GM13977 (cell line): Measurements from ENCODE around the gene NES.

Experiments
- DNase-seq: peaks from one replicate; pipeline ENCODE4 v3.0.0; 2012; ENCODE audit warnings: low spot score
- CTCF ChIP-seq: IDR thresholded peaks from 2 replicates; pipeline ENCODE4 v1.5.1; 2012; ENCODE audit warnings: mild to moderate bottlenecking, control low read depth; ENCODE audit not compliant: insufficient read depth; ENCODE audit errors: extremely low read depth, missing control alignments
- in situ Hi-C: fragments of 300-500 bp; cut with MboI; formaldehyde crosslinking; loops from one replicate; pipeline ENCODE4 v1.12.0; 2022; ENCODE audit warnings: low sequenced_read_pairs, low pct_unique_long_range_greater_than_20kb, mixed read lengths, inconsistent platforms; ENCODE audit not compliant: unreplicated experiment

The NES gene

GRCh38 chr1:156707417-156708217 is 30.4 kb upstream of the NES start:
- no peak for TF ChIP-seq CTCF
- DNase-seq: no peak
- in situ Hi-C loops: loop anchor here (25.0 kb wide), 1 partner anchor 155 kb away; the partner anchor contains the start of genes INSRR and NTRK1

GRCh38 chr1:156706657-156707416 is 29.6 kb upstream of the NES start:
- no peak for TF ChIP-seq CTCF
- in situ Hi-C loops: loop anchor here (25.0 kb wide), 1 partner anchor 155 kb away; the partner anchor contains the start of genes INSRR and NTRK1
- DNase-seq: no peak

- peak; percentile 85 for DNase-seq
- in situ Hi-C loops: loop anchor here (25.0 kb wide), 1 partner anchor 156 kb away; the partner anchor contains the start of genes INSRR and NTRK1
- TF ChIP-seq CTCF: peak; percentile 92
Measured at GRCh38 chr1:156705918-156706656, 28.9 kb upstream of the NES start.

- TF ChIP-seq CTCF: no peak
- DNase-seq: peak; percentile 53
- in situ Hi-C loops: loop anchor here (25.0 kb wide), 1 partner anchor 157 kb away; the partner anchor contains the start of genes INSRR and NTRK1
Measured at GRCh38 chr1:156705321-156705917, 28.2 kb upstream of the NES start, which contains the start of gene CRABP2. TSS of gene CRABP2 (minus strand) at chr1:156705583. CDS start at chr1:156705446, 137 bp downstream.

GRCh38 chr1:156704930-156705320 is 27.7 kb upstream of the NES start:
- no peak for TF ChIP-seq CTCF
- DNase-seq: no peak
- in situ Hi-C loops: loop anchor here (25.0 kb wide), 1 partner anchor 157 kb away; the partner anchor contains the start of genes INSRR and NTRK1
